C4-2B (cell line): ENCODE data around the gene TULP4.

Experiments
- H3K27ac ChIP-seq: fragments of 450-650 bp; 2 replicates; pipeline ENCODE4 v1.5.1; 2017
- CTCF ChIP-seq: fragments of 450-650 bp; conservative IDR thresholded peaks from 2 replicates; pipeline ENCODE4 v1.5.1; 2017; ENCODE audit warnings: mild to moderate bottlenecking
- ZFX ChIP-seq: fragments of 450-650 bp; IDR thresholded peaks from 2 replicates; pipeline ENCODE4 v1.6.1; 2017

TULP4 gene

DNA sequence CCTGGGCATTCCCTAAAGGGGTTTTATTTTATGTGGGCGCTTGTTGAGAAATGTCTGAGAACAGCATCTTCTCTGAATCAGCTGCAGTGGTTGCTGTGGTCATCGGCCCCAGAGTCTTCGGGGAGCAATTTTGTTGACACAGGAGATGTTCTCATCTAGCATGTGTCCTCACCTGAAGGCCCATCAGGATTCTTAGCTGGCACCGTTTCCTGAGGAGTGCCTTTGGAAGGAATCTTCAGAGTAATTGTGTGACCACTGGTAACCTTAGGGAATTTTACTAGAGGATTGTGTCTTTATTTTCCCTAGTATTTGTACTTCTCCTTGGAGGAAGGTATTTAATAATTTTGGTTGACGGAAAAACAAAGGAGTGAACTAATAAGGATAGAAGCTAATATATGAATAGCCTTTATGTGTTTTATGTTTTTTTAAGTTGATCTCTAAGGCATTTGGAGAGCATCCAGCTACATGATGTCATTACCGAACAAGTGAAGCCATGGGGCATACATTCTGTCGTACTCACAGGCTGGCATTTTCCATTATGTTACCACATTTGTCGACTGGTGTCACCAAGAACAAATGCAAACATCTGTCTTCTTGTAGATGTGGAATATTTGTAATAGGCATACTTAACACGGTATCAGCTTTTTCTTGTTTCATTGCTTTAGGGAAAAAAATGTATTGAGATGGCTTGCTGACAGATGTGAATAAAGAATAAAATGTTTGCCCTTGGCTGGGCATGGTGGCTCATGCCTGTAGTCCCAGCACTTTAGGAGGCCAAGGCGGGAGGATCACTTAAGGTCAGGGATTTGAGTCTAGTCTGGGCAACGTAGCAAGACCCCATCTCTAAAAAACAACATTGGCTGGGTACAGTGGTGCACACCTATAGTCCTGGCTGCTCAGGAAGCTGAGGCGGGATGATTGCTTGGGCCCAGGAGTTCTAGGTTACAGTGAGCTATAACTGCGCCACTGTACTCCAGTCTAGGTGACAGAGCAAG lies 41.9 kb downstream of the TULP4 start:
- TF ChIP-seq ZFX (no peak), CTCF (no peak)
- H3K27ac ChIP-seq: no peak overlapping the region

DNA sequence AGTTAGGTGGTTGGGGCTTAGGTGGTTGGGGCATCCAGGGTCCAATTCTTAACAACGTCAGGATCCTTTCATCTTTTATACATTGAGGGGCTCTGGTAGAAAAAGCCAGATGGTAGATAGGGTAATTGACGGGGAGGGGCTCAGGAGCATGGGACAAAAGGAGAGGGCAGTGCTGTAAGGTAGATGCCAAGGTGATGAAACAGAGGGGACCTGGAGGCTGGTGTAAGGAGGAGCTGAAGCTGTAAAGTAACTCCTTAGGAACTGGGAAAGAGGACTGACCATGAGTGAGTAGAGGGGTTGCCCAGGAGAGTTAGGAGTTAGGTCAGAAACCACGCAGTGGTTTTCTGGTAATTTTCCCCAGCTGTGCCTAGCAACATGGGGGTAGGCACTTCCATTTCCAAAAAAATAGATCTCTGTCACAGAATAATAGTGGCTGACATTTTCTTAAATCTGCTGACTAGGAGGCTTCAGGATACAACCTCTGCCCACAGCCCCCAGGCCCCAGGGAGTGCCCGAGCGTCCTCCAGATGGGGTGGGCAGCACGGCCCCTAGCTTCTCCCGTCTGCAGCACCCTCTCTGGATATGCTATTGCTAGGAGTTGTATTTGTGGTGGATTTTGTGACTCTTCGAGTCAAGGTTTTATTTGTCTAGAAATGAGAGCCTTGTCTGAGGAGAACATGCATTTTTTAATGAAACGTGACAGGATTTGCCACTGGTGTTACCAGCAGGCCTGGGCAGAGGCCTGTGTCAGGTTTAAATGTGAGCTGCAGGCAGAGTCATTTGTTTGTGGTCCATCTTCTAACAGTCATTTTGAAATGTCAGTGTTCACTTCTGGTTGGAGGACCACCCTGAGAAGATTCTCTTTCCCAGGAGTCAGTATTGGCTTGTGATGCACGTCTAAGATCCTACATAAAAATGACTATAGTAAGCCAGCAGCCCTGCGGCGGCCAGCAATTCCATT lies 44.6 kb downstream of the TULP4 start:
- H3K27ac ChIP-seq: no peak overlapping the region
- TF ChIP-seq CTCF (no peak), ZFX (no peak)

DNA sequence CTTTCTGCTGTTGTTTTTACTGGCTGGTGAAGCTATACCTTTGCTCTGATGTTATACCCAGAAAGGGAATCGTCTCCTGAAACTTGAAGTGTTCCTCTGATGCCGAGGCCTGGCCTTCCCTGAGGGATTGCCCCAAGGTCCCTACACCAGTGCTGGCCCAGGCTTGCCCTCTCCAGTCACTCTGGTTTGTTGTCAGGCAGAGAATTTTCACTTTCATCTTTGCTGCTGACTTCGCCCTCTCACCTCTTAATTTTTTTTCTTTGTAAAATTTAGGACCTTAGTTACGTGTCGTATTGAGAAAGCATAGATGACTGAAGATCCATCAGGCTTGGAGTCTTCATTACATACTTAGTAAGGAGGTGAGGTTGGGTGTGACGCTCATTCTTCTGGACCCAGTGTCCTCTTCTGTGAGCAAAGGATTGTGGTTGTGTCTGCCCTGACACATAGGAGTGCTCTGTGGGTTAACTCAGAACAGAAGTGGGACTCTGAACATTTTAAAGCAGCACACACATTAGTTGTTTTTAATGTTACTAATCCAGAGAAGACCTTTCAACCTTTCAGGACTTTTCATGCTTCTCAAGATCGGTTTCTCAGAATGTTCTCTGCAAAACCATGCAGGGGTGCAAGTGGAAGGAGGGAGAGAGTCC lies 45.4 kb downstream of the TULP4 start:
- TF ChIP-seq CTCF (no peak), ZFX (no peak)
- H3K27ac ChIP-seq: no peak overlapping the region

DNA sequence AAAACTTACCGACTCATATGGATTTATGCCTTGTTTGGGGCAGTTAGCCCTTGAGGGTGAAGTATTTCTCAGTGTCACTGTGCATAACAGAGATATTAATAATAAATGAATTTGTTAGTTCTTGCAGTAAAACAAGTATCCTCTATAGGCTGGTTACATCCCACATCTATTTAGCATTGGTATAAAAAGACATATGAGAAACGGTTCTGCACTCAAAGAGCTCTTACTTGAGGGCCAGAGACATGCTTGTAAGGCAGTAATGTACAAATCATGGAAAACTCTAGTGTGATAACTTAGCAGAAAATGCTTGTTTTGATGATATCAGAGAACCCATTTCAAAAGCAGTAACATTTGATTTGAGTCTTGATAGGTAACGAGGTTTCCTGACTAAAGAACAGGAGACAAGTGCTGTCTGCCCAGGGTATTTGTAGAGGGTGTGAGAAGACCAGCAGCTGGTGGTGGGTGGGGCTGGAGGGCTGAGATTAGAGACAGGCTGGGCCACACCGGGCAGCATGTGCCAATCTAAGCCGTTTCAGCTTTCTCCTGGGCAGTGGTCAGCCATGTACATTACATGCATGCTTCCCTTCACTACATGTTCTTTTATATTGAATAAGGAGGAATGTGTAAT lies 46.3 kb downstream of the TULP4 start:
- H3K27ac ChIP-seq: no peak overlapping the region
- TF ChIP-seq CTCF (no peak), ZFX (no peak)

DNA sequence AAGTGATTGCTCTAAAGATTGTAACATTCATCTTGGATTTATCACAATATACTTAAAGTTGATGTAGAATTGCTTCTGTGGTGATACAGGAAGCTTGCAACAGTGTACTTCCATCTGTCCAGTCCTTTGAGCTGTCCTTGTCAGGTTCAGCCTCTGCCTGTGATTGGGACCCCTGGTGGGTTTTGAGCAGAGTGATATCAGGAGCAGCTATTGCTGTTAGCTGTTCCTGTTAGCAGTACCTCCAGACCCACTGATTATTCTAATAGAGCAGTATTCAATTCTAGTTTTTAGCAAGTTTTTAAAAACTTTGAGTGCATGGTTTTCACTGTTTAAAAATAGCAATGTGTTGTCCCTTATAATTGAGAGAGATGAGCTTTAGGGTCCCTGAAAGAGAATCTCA lies 48.8 kb downstream of the TULP4 start:
- TF ChIP-seq CTCF: no peak
- no peak for TF ChIP-seq ZFX
- no peak overlapping the region for H3K27ac ChIP-seq

- no peak overlapping the region for H3K27ac ChIP-seq
- TF ChIP-seq ZFX (no peak), CTCF (no peak)
Measured at GRCh38 chr6:158361961-158362669, 49.9 kb downstream of the TULP4 start.
